Suprapubic skin (tissue), 4 donors: ENCODE results near the gene PDE6A. TPM values are rescaled to one million over a fixed set of nuclear protein-coding genes. Genes with fewer than 3 reads are reported as not detected.

Experiments
- DNase-seq, 2 donors: peaks; one replicate each; pipeline ENCODE4 v3.0.0-alpha.2; 2019; ENCODE audit warnings: low spot score in 2 of 2
- H3K27ac ChIP-seq: fragments of 200-600 bp; sonication (generic); one replicate; pipeline ENCODE4 v1.5.1; 2019
- H3K27me3 ChIP-seq: fragments of 200-600 bp; sonication (generic); one replicate; pipeline ENCODE4 v1.5.1; 2019
- H3K36me3 ChIP-seq: fragments of 200-600 bp; sonication (generic); one replicate; pipeline ENCODE4 v1.5.1; 2019
- H3K4me1 ChIP-seq: fragments of 200-600 bp; sonication (generic); one replicate; pipeline ENCODE4 v1.5.1; 2019
- H3K4me3 ChIP-seq: fragments of 200-600 bp; sonication (generic); one replicate; pipeline ENCODE4 v1.5.1; 2019; ENCODE audit warnings: mild to moderate bottlenecking
- H3K9me3 ChIP-seq: fragments of 200-600 bp; sonication (generic); one replicate; pipeline ENCODE4 v1.5.1; 2019
- EP300 ChIP-seq: sonication (generic); formaldehyde crosslinking; IDR thresholded peaks from one replicate; pipeline ENCODE4 v1.6.1; 2017; ENCODE audit warnings: antibody characterized with exemption
- POLR2A ChIP-seq, 2 donors: fragments of 450-650 bp; IDR thresholded peaks; one replicate each; pipeline ENCODE4 v1.6.1; 2017; ENCODE audit warnings: antibody characterized with exemption in 2 of 2, mild to moderate bottlenecking in 2 of 2, moderate library complexity in 2 of 2
- POLR2AphosphoS5 ChIP-seq, 3 donors: sonication (generic); formaldehyde crosslinking; IDR thresholded peaks; one replicate each; pipeline ENCODE4 v1.6.1; 2017; ENCODE audit warnings: antibody characterized with exemption in 3 of 3
- WGBS: methylation state at CpG from one replicate; pipeline ENCODE4 v1.1.5; 2018; 5-methylcytosine and 5-hydroxymethylcytosine counted together
- total RNA-seq, 4 donors: library from RNA; depleted of rRNA; stranded (reverse); fragments of >200 nt; gene quantifications; one replicate each; pipeline ENCODE4 v1.1.0, GENCODE V29; 2016
- TF ChIP-seq, protein P1 (sequence below), 2 donors: fragments of 200-600 bp in 1 of 2; fragments of 450-650 bp in 1 of 2; sonication (generic) in 1 of 2; IDR thresholded peaks; one replicate each; pipeline ENCODE4 v1.5.1; 2016 to 2019; ENCODE audit warnings: antibody characterized with exemption in 2 of 2, mild to moderate bottlenecking in 1 of 2, moderate library complexity in 1 of 2

PDE6A gene
- total RNA-seq, 4 donors from 2014 or later: 0.17 to 2.9 (median 1.3) TPM

DNA sequence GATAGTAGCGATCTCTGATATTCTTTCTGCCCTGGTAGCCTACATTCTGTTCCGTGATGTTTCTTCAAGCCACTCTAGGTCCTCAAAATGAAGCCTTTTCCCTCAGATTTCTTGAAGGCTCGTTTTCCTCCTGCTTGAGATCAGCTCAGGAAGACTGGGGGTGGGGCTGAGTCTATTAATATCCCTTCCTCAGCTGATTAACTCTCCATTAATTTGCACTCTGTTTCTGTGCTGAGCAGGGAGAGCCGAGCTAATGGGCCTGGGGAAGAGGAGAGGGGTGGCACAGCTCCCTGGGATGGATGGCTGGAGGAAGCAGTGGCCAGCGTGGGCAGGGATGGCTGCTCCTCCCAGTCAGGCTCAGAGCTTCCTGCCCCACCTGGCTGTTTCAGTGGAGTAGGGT lies 121.2 kb downstream of the PDE6A start:
- H3K4me1 ChIP-seq: peaks cover 21% of the 10 kb centered on the region
- H3K27me3 ChIP-seq: no peaks in the 10 kb centered on the region
- H3K36me3 ChIP-seq: peaks cover 4% of the 10 kb centered on the region
- 65% methylated on average over 4 of the region's 5 CpGs for WGBS
- no peak overlapping the region for H3K27ac ChIP-seq
- no peak for DNase-seq
- H3K9me3 ChIP-seq: no peaks in the 10 kb centered on the region
- no peak for TF ChIP-seq POLR2AphosphoS5 (IDR thresholded peaks at IDR 0.05)
- TF ChIP-seq POLR2A (IDR thresholded peaks at IDR 0.05): no peak
- TF ChIP-seq, protein P1, sequence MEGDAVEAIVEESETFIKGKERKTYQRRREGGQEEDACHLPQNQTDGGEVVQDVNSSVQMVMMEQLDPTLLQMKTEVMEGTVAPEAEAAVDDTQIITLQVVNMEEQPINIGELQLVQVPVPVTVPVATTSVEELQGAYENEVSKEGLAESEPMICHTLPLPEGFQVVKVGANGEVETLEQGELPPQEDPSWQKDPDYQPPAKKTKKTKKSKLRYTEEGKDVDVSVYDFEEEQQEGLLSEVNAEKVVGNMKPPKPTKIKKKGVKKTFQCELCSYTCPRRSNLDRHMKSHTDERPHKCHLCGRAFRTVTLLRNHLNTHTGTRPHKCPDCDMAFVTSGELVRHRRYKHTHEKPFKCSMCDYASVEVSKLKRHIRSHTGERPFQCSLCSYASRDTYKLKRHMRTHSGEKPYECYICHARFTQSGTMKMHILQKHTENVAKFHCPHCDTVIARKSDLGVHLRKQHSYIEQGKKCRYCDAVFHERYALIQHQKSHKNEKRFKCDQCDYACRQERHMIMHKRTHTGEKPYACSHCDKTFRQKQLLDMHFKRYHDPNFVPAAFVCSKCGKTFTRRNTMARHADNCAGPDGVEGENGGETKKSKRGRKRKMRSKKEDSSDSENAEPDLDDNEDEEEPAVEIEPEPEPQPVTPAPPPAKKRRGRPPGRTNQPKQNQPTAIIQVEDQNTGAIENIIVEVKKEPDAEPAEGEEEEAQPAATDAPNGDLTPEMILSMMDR (IDR thresholded peaks at IDR 0.05): no peak
- no peak for TF ChIP-seq EP300
- H3K4me3 ChIP-seq: no peak overlapping the region

- DNase-seq: no peak
- 90% methylated on average over 5 of the region's 5 CpGs for WGBS
- Histone ChIP-seq H3K27me3 (no peaks in the 10 kb centered on the region), H3K27ac (no peak overlapping the region), H3K36me3 (peaks cover 4% of the 10 kb centered on the region), H3K9me3 (no peaks in the 10 kb centered on the region), H3K4me3 (no peak overlapping the region), H3K4me1 (peaks cover 21% of the 10 kb centered on the region)
- TF ChIP-seq POLR2A (IDR thresholded peaks at IDR 0.05): no peak
- TF ChIP-seq EP300: no peak
- TF ChIP-seq, protein P1 (IDR thresholded peaks at IDR 0.05): no peak
- no peak for TF ChIP-seq POLR2AphosphoS5 (IDR thresholded peaks at IDR 0.05)
Observed at GRCh38 chr5:149822301-149822700, 122.3 kb downstream of the PDE6A start.

DNA sequence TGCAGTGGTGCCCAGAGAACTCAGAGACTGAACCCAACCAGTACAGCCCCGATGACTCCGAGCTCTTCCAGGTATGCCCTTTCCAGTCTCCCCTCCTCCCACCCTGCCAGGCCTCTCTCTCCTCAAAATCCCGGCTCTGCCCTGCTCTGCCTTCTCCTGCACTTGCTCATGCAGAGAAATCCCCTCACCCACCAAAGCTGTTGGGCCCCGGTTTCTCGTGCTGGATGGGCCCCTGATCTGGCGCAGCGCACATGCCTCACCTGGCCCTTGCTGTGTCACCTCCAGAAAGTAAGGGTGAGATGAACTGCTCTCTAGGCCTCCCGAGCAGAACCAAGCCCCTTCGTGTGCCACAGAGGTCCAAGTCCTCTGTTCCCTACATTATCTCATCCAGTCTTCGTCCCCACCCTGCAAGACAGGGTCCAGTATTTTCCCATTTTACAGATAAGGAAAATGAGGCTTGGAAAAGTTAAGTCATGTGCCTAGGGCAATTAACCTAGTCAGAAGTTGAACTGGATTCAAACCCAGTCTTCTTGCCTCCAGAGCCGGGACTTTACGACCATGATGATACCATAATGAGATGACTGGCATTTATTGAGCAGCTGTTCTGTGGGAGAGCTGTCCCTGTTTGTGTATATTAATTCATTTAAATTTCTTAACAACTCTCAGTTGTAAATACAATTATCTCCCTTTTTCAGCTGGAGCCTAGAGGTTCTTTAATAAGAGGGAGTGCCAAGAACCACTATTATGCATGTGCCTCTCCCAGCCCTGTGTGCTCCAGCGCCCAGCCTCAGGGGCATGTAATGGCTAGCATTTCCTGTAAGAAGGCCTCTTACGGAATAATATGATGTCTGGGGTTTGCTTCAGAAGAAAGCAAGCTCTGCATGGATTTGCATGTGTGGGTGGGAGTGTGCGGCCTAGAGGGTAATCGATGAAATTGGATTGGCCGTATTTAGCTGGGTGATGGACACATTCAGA lies 123.8 kb downstream of the PDE6A start:
- Histone ChIP-seq H3K9me3 (no peaks in the 10 kb centered on the region), H3K27me3 (no peaks in the 10 kb centered on the region), H3K36me3 (no peaks in the 10 kb centered on the region), H3K27ac (no peak overlapping the region), H3K4me3 (no peak overlapping the region), H3K4me1 (peaks cover 21% of the 10 kb centered on the region)
- no peak for DNase-seq
- TF ChIP-seq, protein P1 (IDR thresholded peaks at IDR 0.05): no peak
- TF ChIP-seq EP300 (no peak), POLR2AphosphoS5 (IDR thresholded peaks at IDR 0.05) (no peak), POLR2A (IDR thresholded peaks at IDR 0.05) (no peak)
- WGBS: 80% methylated on average over 17 of the region's 17 CpGs

DNA sequence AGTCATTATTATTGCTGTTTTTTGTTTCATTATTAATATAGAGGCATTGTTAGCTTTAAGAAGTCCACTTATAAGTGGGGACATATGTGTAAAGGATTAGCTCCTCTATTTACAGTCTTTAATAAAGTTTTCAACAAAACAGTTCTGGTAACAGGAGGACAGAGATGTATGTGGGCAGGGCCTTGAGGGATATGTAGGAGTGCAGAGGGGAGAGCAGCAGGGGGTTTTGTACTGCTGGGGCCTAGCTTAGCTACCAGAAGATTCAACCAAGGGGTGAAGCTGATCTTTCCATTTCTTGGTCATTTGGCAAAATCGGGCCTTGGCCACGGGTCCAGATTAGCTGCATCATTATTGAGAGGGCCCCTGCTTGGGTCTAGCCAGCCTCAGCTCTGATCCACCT lies 124.6 kb downstream of the PDE6A start:
- H3K9me3 ChIP-seq: no peaks in the 10 kb centered on the region
- no peaks in the 10 kb centered on the region for H3K27me3 ChIP-seq
- no peak overlapping the region for H3K4me3 ChIP-seq
- H3K4me1 ChIP-seq: peaks cover 21% of the 10 kb centered on the region
- no peak overlapping the region for H3K27ac ChIP-seq
- TF ChIP-seq, protein P1 (IDR thresholded peaks at IDR 0.05): no peak
- TF ChIP-seq EP300 (no peak), POLR2A (IDR thresholded peaks at IDR 0.05) (no peak), POLR2AphosphoS5 (IDR thresholded peaks at IDR 0.05) (no peak)
- DNase-seq: no peak
- H3K36me3 ChIP-seq: no peaks in the 10 kb centered on the region
- WGBS: 75% methylated on average over 2 of the region's 2 CpGs

DNA sequence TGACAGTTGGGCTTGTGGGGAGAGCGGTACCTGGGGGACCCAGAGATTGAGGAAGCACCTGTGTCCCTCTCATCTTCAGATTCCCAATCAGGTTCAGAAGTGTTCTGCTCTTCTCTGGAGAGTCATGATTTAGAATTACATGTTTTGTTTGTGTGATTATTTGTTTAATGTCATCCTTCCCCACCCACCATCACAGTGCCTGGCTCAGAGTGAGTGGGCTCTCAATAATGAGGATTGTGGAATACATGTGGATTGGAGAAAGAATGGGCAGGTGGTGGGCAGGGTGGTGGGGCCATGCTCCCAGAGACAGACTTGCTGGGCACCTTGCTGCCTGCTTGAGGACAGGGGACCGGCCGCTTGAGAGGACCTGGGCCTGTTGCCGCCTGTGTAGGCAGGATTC lies 126.5 kb downstream of the PDE6A start:
- Histone ChIP-seq H3K36me3 (no peaks in the 10 kb centered on the region), H3K9me3 (no peaks in the 10 kb centered on the region), H3K27ac (no peak overlapping the region), H3K4me3 (no peak overlapping the region), H3K4me1 (peaks cover 15% of the 10 kb centered on the region), H3K27me3 (no peaks in the 10 kb centered on the region)
- no peak for DNase-seq
- WGBS: 83% methylated on average over 4 of the region's 4 CpGs
- TF ChIP-seq POLR2A (IDR thresholded peaks at IDR 0.05): no peak
- TF ChIP-seq, protein P1 (IDR thresholded peaks at IDR 0.05): no peak
- TF ChIP-seq EP300: no peak
- TF ChIP-seq POLR2AphosphoS5 (IDR thresholded peaks at IDR 0.05): no peak
